ENCODE results near the gene GRM4. TPM values are rescaled to one million over a fixed set of nuclear protein-coding genes. Genes with fewer than 3 reads are reported as not detected.
A peak's percentile ranks its signal among the peaks of the same experiment; 100 is the strongest.

GRM4 gene
- total and polyA plus RNA-seq, 2 donors = 0.01 to 0.11 TPM

- Histone ChIP-seq H3K36me3 (ENCODE audit: insufficient read depth) (no peaks in the 10 kb centered on the region), H3K4me3 (ENCODE audit: low read depth, low read length) (no peak overlapping the region), H3K27ac (ENCODE audit: low read depth) (no peak overlapping the region), H3K4me1 (ENCODE audit: insufficient read depth) (no peaks in the 10 kb centered on the region)
- WGBS = 14% methylated on average over 21 of the region's 21 CpGs
- no peak for DNase-seq (ENCODE audit: extremely low spot score)
These were observed 5.6 kb upstream of the GRM4 start for GRCh38 chr6:34151321-34152041.

DNA sequence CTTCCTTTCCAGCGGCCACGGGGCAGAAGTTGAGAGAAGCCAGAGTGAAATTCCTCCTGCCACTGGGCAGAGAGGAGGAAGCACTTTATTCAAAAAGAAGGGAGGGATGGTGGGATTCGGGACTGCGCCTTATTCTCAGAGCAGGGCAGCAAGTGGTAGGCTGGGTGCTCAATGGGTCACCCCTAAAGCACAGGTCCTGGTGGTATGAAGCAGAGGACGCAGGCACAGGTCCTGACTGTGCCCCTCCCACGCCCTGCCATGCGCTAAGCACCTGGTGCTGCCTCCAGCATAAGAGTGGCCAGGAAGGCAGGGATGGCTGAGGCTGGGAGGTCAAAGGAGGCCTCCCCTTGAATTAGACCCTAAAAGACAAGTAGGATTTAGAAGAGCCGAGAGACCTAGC, 4.9 kb upstream of the GRM4 start:
- no peak overlapping the region for H3K27ac ChIP-seq (ENCODE audit: low read depth)
- WGBS = 57% methylated on average over 8 of the region's 8 CpGs
- H3K36me3 ChIP-seq (ENCODE audit: insufficient read depth) = no peaks in the 10 kb centered on the region
- H3K4me1 ChIP-seq (ENCODE audit: insufficient read depth) = no peaks in the 10 kb centered on the region
- DNase-seq (ENCODE audit: extremely low spot score) = no peak
- no peak overlapping the region for H3K4me3 ChIP-seq (ENCODE audit: low read depth, low read length)

DNA sequence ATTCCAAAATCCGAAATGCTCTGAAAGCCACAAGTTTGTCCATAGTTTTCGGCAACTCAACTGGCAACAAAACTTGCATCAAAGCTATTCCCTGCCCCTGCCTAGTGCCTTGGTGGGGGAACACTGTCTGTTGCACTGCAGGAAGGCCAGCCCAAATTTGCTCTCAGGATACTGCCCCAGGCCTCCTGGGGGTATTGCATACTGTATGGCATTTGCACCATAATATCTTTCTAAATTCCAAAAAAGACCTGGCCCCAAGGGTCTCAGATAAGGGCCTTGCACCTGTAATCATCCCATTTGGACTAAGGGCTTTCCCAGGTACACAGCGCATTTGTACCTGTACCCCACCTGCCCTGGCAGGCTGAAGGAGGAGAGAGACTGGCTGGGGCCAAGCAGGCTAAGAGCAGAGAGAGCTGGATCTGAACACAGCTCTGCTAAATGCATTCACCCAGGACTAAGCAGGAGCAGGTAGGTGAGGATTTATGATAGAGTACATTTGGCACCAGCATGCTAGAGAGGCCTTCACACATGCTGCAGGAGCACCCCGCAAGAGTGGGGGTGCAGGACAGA, 4.0 kb upstream of the GRM4 start:
- WGBS = 78% methylated on average over 4 of the region's 4 CpGs
- Histone ChIP-seq H3K4me3 (ENCODE audit: low read depth, low read length) (no peak overlapping the region), H3K36me3 (ENCODE audit: insufficient read depth) (no peaks in the 10 kb centered on the region), H3K27ac (ENCODE audit: low read depth) (no peak overlapping the region), H3K4me1 (ENCODE audit: insufficient read depth) (no peaks in the 10 kb centered on the region)
- no peak for DNase-seq (ENCODE audit: extremely low spot score)

DNA sequence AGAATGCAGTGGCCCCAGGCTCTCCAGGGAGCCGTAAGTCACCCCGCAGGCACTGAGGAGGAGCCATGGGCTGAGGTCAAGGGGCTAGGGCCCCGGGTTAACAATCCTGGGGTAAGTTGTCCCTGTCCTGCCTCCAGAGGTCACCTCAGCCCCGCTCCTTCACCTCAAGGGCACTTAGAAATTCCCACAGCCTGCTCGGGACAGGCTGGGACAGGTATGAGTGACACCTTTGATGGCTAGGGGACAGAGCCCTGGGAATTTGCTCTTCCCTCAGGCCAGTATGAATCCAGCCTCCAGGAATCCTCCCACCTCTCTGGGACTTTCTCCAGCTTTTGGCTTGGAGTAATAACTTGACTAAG, 3.5 kb upstream of the GRM4 start:
- WGBS = 38% methylated on average over 5 of the region's 5 CpGs
- Histone ChIP-seq H3K4me3 (ENCODE audit: low read depth, low read length) (no peak overlapping the region), H3K27ac (ENCODE audit: low read depth) (no peak overlapping the region), H3K36me3 (ENCODE audit: insufficient read depth) (no peaks in the 10 kb centered on the region), H3K4me1 (ENCODE audit: insufficient read depth) (no peaks in the 10 kb centered on the region)
- DNase-seq (ENCODE audit: extremely low spot score) = no peak

GRCh38 chr6:34148631-34149451, 3.0 kb upstream of the GRM4 start:
- H3K36me3 ChIP-seq (ENCODE audit: insufficient read depth) = no peaks in the 10 kb centered on the region
- WGBS = 71% methylated on average over 8 of the region's 8 CpGs
- H3K27ac ChIP-seq (ENCODE audit: low read depth) = no peak overlapping the region
- no peak overlapping the region for H3K4me3 ChIP-seq (ENCODE audit: low read depth, low read length)
- H3K4me1 ChIP-seq (ENCODE audit: insufficient read depth) = no peaks in the 10 kb centered on the region
- DNase-seq (ENCODE audit: extremely low spot score) = no peak

GRCh38 chr6:34147906-34148630, 2.2 kb upstream of the GRM4 start:
- 72% methylated on average over 13 of the region's 13 CpGs for WGBS
- Histone ChIP-seq H3K36me3 (ENCODE audit: insufficient read depth) (no peaks in the 10 kb centered on the region), H3K27ac (ENCODE audit: low read depth) (no peak overlapping the region), H3K4me3 (ENCODE audit: low read depth, low read length) (no peak overlapping the region), H3K4me1 (ENCODE audit: insufficient read depth) (no peaks in the 10 kb centered on the region)
- no peak for DNase-seq (ENCODE audit: extremely low spot score)

DNA sequence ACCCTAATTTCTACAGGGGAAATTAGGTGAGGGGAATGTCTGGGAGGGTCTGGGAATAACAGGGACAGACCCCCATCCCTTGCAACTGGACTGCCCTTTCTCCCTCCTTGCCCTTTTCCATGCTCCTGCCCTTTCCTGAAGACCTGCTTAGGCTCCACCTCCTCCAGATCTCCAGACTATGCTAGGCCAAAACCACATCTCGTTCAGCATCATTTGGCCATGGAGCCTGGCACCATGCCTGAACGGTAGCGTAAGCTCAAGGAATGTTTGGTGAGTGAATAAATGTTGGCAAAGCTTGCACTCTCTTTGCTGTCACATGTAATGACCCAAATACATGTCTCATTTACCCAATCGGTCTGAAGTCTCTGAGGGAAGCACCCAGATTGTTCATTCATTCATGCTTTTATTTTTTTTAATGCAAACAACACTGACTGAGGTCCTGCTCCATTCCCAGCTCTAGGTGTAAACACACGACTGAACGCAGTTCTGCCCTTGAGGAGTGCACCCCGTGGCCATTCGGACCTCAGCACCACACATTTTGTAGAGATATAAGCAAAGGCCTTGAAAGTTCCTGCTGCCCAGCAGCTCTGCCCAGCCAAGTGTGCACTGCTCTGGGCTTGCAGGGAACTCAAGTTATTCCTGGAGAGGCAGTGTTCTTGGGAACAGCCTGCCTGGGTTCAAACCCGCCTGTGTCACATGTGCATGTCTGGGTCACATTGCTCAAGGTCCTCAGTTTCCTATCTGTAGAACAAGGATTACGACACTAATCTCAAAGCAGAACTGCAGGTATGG, 1.1 kb upstream of the GRM4 start:
- whole genome bisulfite sequencing = 77% methylated on average over 10 of the region's 10 CpGs
- no peak overlapping the region for H3K27ac ChIP-seq (ENCODE audit: low read depth)
- no peaks in the 10 kb centered on the region for H3K4me1 ChIP-seq (ENCODE audit: insufficient read depth)
- DNase-seq (ENCODE audit: extremely low spot score) = no peak
- no peak overlapping the region for H3K4me3 ChIP-seq (ENCODE audit: low read depth, low read length)
- no peaks in the 10 kb centered on the region for H3K36me3 ChIP-seq (ENCODE audit: insufficient read depth)

GRCh38 chr6:34145161-34146020, 496 bp downstream of the GRM4 start:
- H3K36me3 ChIP-seq (ENCODE audit: insufficient read depth) = no peaks in the 10 kb centered on the region
- under 1% methylated on average over 100 of the region's 100 CpGs for WGBS
- H3K27ac ChIP-seq (ENCODE audit: low read depth) = no peak overlapping the region
- DNase-seq (ENCODE audit: extremely low spot score) = no peak
- H3K4me3 ChIP-seq (ENCODE audit: low read depth, low read length) = peak overlapping the region; percentile 31
- H3K4me1 ChIP-seq (ENCODE audit: insufficient read depth) = no peaks in the 10 kb centered on the region

- H3K4me1 ChIP-seq (ENCODE audit: insufficient read depth) = no peaks in the 10 kb centered on the region
- DNase-seq (ENCODE audit: extremely low spot score) = no peak
- H3K27ac ChIP-seq (ENCODE audit: low read depth) = no peak overlapping the region
- H3K4me3 ChIP-seq (ENCODE audit: low read depth, low read length) = peak overlapping the region; percentile 31
- 1% methylated on average over 58 of the region's 58 CpGs for WGBS
- H3K36me3 ChIP-seq (ENCODE audit: insufficient read depth) = no peaks in the 10 kb centered on the region
These were observed 1.2 kb downstream of the GRM4 start for GRCh38 chr6:34144581-34145160.

- Histone ChIP-seq H3K4me1 (ENCODE audit: insufficient read depth) (no peaks in the 10 kb centered on the region), H3K27ac (ENCODE audit: low read depth) (no peak overlapping the region), H3K36me3 (ENCODE audit: insufficient read depth) (no peaks in the 10 kb centered on the region), H3K4me3 (ENCODE audit: low read depth, low read length) (peak overlapping the region; percentile 19)
- 1% methylated on average over 63 of the region's 63 CpGs for whole genome bisulfite sequencing
- DNase-seq (ENCODE audit: extremely low spot score) = no peak
These were observed 1.9 kb downstream of the GRM4 start for GRCh38 chr6:34143884-34144580.

- no peak overlapping the region for H3K27ac ChIP-seq (ENCODE audit: low read depth)
- no peak for DNase-seq (ENCODE audit: extremely low spot score)
- no peak overlapping the region for H3K4me3 ChIP-seq (ENCODE audit: low read depth, low read length)
- WGBS = 43% methylated on average over 23 of the region's 23 CpGs
- H3K4me1 ChIP-seq (ENCODE audit: insufficient read depth) = no peaks in the 10 kb centered on the region
- H3K36me3 ChIP-seq (ENCODE audit: insufficient read depth) = no peaks in the 10 kb centered on the region
These were observed 2.5 kb downstream of the GRM4 start for GRCh38 chr6:34143196-34143883.

Measured in urinary bladder (tissue), 4 donors.